GM12873 (cell line): ENCODE results near the gene TWNK.

ENCODE experiments used
- TF ChIP-seq, protein P1 (sequence below): IDR thresholded peaks from 2 replicates; pipeline ENCODE4 v1.5.1; 2012; ENCODE audit warnings: low read depth, mild to moderate bottlenecking, moderate library complexity, low read length, control low read depth; ENCODE audit not compliant: insufficient read depth; ENCODE audit errors: missing control alignments

Gene TWNK

DNA sequence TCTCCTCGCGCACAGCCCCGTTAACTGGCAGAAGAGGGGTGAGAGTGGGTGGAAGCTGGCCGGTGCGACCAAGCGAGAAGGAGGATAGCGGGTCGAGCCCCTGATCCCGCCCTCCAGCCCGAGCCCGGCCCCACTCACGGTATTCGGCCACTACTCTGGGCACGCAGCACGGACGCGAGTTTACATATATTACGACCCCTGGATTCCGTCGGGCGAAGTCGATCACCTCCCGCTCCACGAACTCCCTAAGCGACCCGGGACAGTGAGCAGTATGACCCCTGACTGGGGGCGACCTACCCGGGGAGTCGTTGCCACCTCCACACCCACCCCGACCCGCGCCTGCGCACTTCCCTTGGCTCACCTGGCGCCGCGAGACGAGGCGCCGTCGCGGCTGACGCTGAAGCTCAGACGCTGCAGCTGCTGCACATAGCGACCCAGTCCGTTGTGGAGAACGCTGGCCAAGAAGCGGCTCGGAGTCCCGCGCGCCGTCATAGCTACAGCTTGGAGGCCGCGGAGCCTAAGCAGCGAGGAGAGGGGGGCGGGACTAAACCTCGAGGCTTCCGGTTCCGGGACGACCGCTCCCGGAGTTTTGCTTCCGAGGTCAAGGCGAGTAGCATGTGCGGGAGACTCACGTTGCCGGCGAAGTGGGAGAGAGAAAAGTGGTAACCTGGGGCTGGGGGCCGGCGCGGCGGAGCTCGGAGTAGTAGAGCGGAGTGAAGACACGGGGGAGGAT is at the start of gene TWNK, which contains the start of gene MRPL43:
Gene TWNK, plus strand, starts transcription at position 592 of the 733 bp plus-strand sequence. CDS start 668 bp downstream, outside the sequence.
Gene MRPL43, minus strand, starts transcription at position 546 of the 733 bp plus-strand sequence. Its CDS starts 54 bp downstream, at position 492.
- TF ChIP-seq, protein P1, sequence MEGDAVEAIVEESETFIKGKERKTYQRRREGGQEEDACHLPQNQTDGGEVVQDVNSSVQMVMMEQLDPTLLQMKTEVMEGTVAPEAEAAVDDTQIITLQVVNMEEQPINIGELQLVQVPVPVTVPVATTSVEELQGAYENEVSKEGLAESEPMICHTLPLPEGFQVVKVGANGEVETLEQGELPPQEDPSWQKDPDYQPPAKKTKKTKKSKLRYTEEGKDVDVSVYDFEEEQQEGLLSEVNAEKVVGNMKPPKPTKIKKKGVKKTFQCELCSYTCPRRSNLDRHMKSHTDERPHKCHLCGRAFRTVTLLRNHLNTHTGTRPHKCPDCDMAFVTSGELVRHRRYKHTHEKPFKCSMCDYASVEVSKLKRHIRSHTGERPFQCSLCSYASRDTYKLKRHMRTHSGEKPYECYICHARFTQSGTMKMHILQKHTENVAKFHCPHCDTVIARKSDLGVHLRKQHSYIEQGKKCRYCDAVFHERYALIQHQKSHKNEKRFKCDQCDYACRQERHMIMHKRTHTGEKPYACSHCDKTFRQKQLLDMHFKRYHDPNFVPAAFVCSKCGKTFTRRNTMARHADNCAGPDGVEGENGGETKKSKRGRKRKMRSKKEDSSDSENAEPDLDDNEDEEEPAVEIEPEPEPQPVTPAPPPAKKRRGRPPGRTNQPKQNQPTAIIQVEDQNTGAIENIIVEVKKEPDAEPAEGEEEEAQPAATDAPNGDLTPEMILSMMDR = no peak

DNA sequence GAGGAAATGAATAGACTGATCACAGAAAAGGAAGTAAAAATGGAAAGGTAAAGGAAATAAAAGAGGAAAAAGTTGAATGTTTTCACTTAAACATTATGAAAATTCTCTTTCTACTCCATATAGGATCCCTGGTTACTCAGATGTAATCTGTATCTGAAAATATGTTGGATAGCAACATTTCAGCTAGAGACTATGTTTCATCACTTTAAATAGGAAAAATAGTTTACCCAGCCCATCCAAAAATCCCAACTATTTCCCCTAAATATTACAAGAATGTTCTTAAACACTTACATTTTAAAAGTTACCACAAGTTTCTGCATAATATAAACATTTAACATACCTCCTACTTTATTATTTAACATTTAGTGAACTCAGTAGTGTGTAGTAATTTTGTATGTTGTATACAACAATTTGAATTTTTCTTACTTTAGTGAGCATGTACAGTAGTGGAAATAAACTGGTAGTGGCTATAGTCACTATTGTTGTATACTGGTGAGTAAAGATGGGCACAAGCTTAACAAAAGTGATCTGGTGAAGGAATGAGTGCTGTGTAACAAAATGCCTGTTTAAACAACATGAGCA is 47.5 kb upstream of the TWNK start:
- TF ChIP-seq, protein P1 = no peak

DNA sequence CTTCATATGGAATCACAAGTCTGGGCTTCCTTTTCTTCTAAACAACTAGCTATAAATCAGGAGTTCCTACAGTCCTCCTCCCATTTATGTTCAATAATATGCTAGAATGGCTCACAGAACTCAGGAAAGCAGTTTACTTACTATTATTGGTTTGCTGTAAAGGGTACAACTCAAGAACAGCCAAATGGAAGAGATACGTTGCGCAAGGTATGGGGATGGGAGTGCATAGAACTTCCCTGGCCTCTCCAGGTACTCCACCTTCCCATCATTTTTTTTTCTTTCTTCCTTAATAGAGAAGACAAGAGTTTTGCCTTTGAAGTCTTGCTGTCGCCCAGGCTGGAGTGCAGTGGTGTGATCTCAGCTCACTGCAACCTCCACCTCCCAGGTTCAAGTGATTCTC is 45.1 kb upstream of the TWNK start:
- TF ChIP-seq, protein P1 = no peak

DNA sequence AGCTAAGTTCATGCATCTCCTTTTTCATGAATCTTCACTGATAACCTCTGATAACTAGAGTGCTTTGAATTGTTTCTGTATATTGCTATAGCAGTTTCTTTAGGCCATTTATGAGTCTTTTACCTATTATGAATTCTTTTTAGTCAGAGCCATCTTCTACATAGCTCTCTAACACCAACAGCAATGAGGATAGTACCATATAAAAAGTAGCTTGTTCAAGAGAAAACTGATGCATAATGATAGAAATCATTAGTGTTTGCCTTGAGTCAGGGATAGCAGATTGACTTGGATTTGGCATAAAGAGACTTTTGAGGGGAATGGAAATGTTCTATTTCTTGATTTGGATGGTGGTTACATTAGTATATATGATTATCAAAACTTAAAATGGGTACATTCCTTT is 43.8 kb upstream of the TWNK start:
- TF ChIP-seq, protein P1 = no peak

DNA sequence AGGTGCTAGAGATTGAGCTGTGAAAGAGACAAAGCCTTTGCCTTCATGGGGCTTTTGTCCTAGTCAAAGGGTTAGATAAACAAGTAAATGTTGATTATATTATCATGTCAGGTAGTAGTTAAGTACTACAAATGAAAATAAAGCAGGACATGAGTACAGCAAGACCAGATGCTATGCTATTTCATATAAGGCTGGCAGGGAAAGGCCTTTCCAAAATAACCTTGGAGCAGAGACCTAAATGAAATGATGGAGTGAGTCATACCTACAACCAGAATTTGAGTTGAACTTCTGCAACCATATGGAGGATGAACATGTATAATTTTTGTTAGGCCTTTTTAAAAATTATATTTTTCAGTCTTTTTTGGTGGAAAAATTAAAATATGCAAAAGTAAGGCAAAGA is 41.6 kb upstream of the TWNK start:
- TF ChIP-seq, protein P1 = no peak

DNA sequence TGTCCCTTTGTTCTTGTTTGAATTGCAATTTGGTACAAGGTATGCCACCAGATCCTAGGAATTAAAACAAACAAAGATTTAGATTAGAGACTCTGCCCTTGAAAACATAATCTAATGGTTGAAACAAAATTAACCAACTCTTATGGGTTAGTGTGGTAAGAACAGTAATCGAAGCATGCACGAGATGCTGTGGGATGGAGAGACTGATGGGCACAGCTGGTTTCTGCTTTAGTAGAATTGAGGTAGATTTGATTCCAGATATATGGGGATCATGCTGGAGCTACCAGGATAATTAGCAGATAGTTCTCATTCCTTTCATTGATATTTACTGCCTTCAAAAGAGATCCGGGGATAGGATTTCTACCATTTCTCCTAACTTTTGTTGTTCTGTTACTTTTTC is 38.4 kb upstream of the TWNK start:
- TF ChIP-seq, protein P1 = no peak

DNA sequence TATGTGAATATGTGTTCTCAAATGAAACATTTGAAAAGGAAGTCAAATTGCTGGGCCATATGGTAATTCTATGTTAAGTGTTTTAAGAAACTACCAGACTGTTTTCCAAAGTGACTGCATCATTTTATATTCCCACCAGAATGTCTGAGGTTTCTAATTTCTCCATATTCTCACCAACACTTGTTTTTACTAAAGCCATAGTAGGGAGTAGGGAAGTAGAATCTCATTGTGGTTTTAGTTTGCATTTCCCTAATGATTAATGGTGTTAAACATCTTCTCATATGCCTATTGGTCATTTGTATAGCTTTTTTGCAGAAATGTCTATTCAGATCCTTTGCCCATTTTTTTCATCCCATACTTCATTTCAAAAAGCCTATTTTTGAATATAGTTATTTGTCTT is 27.1 kb upstream of the TWNK start:
- TF ChIP-seq, protein P1 = no peak
